NCI-H69 (cell line): ENCODE measurements around the gene MCHR1.
"Not testable (repeated sequence)": the region's sequence is repeated elsewhere in the genome, so short reads cannot be mapped to it uniquely, and the experiment has no call there.

Source experiments
- DNase-seq: peaks from one replicate; lab custom pipeline; 2025; lab: John Stamatoyannopoulos, UW

MCHR1 gene

GRCh38 chr22:40691532-40691931 lies 12.2 kb downstream of the MCHR1 start:
- DNase-seq = no peak

GRCh38 chr22:40694411-40694810 lies 15.1 kb downstream of the MCHR1 start:
- DNase-seq = peak; percentile 95

- DNase-seq = peak; percentile 89
These were observed 22.0 kb downstream of the MCHR1 start for GRCh38 chr22:40701274-40701673.

GRCh38 chr22:40703174-40703573 lies 23.9 kb downstream of the MCHR1 start:
- peak; percentile 86 for DNase-seq

GRCh38 chr22:40703736-40704135 lies 24.5 kb downstream of the MCHR1 start:
- DNase-seq = peak; percentile 94

- no peak for DNase-seq
These were observed 26.8 kb downstream of the MCHR1 start for GRCh38 chr22:40705918-40706682.

- no peak for DNase-seq
These were observed 27.9 kb downstream of the MCHR1 start for GRCh38 chr22:40707154-40707553.

GRCh38 chr22:40708177-40708576 lies 28.9 kb downstream of the MCHR1 start:
- no peak for DNase-seq

- DNase-seq = peak; percentile 62
These were observed 30.6 kb downstream of the MCHR1 start for GRCh38 chr22:40709752-40710413.

- no peak for DNase-seq
These were observed 33.0 kb downstream of the MCHR1 start for GRCh38 chr22:40712311-40712710.

GRCh38 chr22:40714499-40715337 lies 35.4 kb downstream of the MCHR1 start:
- DNase-seq = peak; percentile 97

GRCh38 chr22:40716116-40716515 lies 36.8 kb downstream of the MCHR1 start:
- peak; percentile 84 for DNase-seq

- DNase-seq = not testable (repeated sequence)
These were observed 38.4 kb downstream of the MCHR1 start for GRCh38 chr22:40717657-40718056.

- peak; percentile 50 for DNase-seq
These were observed 39.2 kb downstream of the MCHR1 start for GRCh38 chr22:40718250-40719204.

GRCh38 chr22:40719599-40719998 lies 40.3 kb downstream of the MCHR1 start:
- DNase-seq = no peak

GRCh38 chr22:40720156-40720537 lies 40.9 kb downstream of the MCHR1 start:
- not testable (repeated sequence) for DNase-seq

GRCh38 chr22:40720538-40721256 lies 41.4 kb downstream of the MCHR1 start:
- peak; percentile 91 for DNase-seq

- DNase-seq = peak; percentile 100
These were observed 42.0 kb downstream of the MCHR1 start for GRCh38 chr22:40721266-40721665.

- DNase-seq = no peak
These were observed 44.2 kb downstream of the MCHR1 start for GRCh38 chr22:40723396-40723933.

GRCh38 chr22:40726514-40726913 lies 47.2 kb downstream of the MCHR1 start:
- peak; percentile 66 for DNase-seq
